Measurements from ENCODE around the gene PDLIM1.

The PDLIM1 gene

GRCh38 chr10:95314192-95314918, 23.6 kb upstream of the PDLIM1 start:
- peak; percentile 1 for DNase-seq

- DNase-seq, result no peak
Measured at GRCh38 chr10:95312986-95313495, 22.2 kb upstream of the PDLIM1 start.

GRCh38 chr10:95312257-95312656, 21.5 kb upstream of the PDLIM1 start:
- DNase-seq, result no peak

- DNase-seq, result no peak
Measured at GRCh38 chr10:95309958-95310357, 19.2 kb upstream of the PDLIM1 start.

GRCh38 chr10:95308389-95309302, 17.8 kb upstream of the PDLIM1 start:
- DNase-seq, result no peak

GRCh38 chr10:95306851-95307250, 16.0 kb upstream of the PDLIM1 start:
- DNase-seq, result no peak

- DNase-seq, result no peak
Measured at GRCh38 chr10:95306318-95306650, 15.5 kb upstream of the PDLIM1 start.

- no peak for DNase-seq
Measured at GRCh38 chr10:95305606-95306317, 15.0 kb upstream of the PDLIM1 start.

GRCh38 chr10:95304976-95305375, 14.2 kb upstream of the PDLIM1 start:
- DNase-seq, result no peak

GRCh38 chr10:95304463-95304862, 13.7 kb upstream of the PDLIM1 start:
- no peak for DNase-seq

- DNase-seq, result no peak
Measured at GRCh38 chr10:95303950-95304349, 13.1 kb upstream of the PDLIM1 start.

GRCh38 chr10:95303535-95303934, 12.7 kb upstream of the PDLIM1 start:
- DNase-seq, result no peak

- DNase-seq, result no peak
Measured at GRCh38 chr10:95300022-95300539, 9.3 kb upstream of the PDLIM1 start.

- DNase-seq, result no peak
Measured at GRCh38 chr10:95297402-95297801, 6.6 kb upstream of the PDLIM1 start.

GRCh38 chr10:95296764-95297163, 6.0 kb upstream of the PDLIM1 start:
- no peak for DNase-seq

GRCh38 chr10:95295031-95295755, 4.4 kb upstream of the PDLIM1 start:
- DNase-seq, result peak; percentile 42

- no peak for DNase-seq
Measured at GRCh38 chr10:95293631-95294030, 2.8 kb upstream of the PDLIM1 start.

- DNase-seq, result no peak
Measured at GRCh38 chr10:95291365-95292039, 699 bp upstream of the PDLIM1 start.

- DNase-seq, result no peak
Measured at GRCh38 chr10:95289921-95290421, 832 bp downstream of the PDLIM1 start.

- DNase-seq, result no peak
Measured at GRCh38 chr10:95289003-95289920, 1.5 kb downstream of the PDLIM1 start.

Data from NCI-H1092 treated with DMSO at 0.1 percent for 48 hours (cell line).